ENCODE results near the gene MFN2.

MFN2 gene

DNA sequence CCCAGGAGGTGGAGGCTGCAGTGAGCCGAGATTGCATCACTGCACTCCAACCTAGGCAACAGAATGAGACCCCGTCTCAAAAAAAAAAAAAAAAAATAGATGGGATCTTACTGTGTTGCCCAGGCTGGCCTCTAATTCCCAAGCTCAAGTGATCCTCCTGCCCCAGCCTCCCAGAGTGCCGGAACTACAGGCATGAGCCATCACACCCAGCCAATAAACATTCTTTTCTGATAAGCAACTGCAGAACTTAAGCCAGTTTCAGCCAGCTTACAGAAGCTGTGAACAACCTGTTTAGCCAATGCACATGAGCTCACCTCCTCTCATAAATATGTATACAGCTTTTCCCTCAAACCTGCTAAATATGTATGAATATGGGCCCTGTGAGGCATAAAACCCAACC is 35.9 kb downstream of the MFN2 start:
- peaks cover 11% of the 10 kb centered on the region for H3K36me3 ChIP-seq (ENCODE audit: control insufficient read depth, insufficient read depth, low read length)
- no peak overlapping the region for H3K4me3 ChIP-seq (ENCODE audit: insufficient read depth, low read depth, low read length, poor library complexity, severe bottlenecking)
- no peaks in the 10 kb centered on the region for H3K27me3 ChIP-seq (replicated peaks; ENCODE audit: control insufficient read depth, insufficient read depth, low read length, poor library complexity, severe bottlenecking)
- no peaks in the 10 kb centered on the region for H3K9me3 ChIP-seq (ENCODE audit: control insufficient read depth, low read length)
- no peak for DNase-seq
- H3K4me1 ChIP-seq (ENCODE audit: control insufficient read depth, insufficient read depth, low read length, poor library complexity, severe bottlenecking) = peaks cover 9% of the 10 kb centered on the region
- no peak overlapping the region for H3K27ac ChIP-seq (ENCODE audit: insufficient read depth, low read length, poor library complexity, severe bottlenecking)

DNA sequence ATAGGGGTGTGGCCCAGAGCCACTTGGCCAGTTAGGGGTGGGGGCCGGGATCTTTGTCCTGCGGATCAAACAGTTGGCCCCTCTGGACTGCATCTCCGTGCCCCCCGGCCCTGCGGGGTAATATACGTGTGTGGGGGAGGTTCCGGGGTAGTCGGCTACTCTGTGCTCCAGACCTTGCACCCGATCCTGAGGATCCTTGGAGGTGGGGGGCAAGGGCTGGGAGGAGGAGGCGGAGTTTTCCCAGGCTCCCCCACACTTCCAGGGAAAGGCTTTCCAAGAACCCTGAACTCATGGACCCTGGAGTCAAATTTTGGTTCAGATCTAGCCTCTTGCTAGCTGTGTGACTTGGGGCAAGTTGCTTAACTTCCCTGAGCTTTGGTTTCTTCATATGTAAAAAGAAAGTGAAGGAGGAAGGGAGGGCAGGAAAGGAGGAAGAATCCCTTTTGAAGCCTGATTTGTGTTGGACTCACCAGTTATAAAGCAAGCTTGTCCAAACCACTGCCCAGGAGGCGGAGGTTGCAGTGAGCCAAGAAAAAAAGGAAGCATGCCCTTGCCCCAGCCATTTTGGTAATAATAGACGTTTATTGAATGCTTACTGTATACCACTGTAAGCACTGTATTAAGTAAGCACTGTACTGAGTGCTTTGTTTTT is 39.7 kb downstream of the MFN2 start:
- DNase-seq = no peak
- peak overlapping the region; percentile 47 for H3K27ac ChIP-seq (ENCODE audit: insufficient read depth, low read length, poor library complexity, severe bottlenecking)
- H3K4me1 ChIP-seq (ENCODE audit: control insufficient read depth, insufficient read depth, low read length, poor library complexity, severe bottlenecking) = peaks cover 9% of the 10 kb centered on the region
- H3K36me3 ChIP-seq (ENCODE audit: control insufficient read depth, insufficient read depth, low read length) = peaks cover 9% of the 10 kb centered on the region
- no peaks in the 10 kb centered on the region for H3K27me3 ChIP-seq (replicated peaks; ENCODE audit: control insufficient read depth, insufficient read depth, low read length, poor library complexity, severe bottlenecking)
- no peaks in the 10 kb centered on the region for H3K9me3 ChIP-seq (ENCODE audit: control insufficient read depth, low read length)
- H3K4me3 ChIP-seq (ENCODE audit: insufficient read depth, low read depth, low read length, poor library complexity, severe bottlenecking) = peak overlapping the region; percentile 79

GRCh38 chr1:12021616-12022015 is 41.4 kb downstream of the MFN2 start:
- H3K27ac ChIP-seq (ENCODE audit: insufficient read depth, low read length, poor library complexity, severe bottlenecking) = no peak overlapping the region
- no peak for DNase-seq
- peaks cover 21% of the 10 kb centered on the region for H3K36me3 ChIP-seq (ENCODE audit: control insufficient read depth, insufficient read depth, low read length)
- H3K4me3 ChIP-seq (ENCODE audit: insufficient read depth, low read depth, low read length, poor library complexity, severe bottlenecking) = no peak overlapping the region
- no peaks in the 10 kb centered on the region for H3K27me3 ChIP-seq (replicated peaks; ENCODE audit: control insufficient read depth, insufficient read depth, low read length, poor library complexity, severe bottlenecking)
- H3K4me1 ChIP-seq (ENCODE audit: control insufficient read depth, insufficient read depth, low read length, poor library complexity, severe bottlenecking) = peaks cover 9% of the 10 kb centered on the region
- H3K9me3 ChIP-seq (ENCODE audit: control insufficient read depth, low read length) = no peaks in the 10 kb centered on the region

DNA sequence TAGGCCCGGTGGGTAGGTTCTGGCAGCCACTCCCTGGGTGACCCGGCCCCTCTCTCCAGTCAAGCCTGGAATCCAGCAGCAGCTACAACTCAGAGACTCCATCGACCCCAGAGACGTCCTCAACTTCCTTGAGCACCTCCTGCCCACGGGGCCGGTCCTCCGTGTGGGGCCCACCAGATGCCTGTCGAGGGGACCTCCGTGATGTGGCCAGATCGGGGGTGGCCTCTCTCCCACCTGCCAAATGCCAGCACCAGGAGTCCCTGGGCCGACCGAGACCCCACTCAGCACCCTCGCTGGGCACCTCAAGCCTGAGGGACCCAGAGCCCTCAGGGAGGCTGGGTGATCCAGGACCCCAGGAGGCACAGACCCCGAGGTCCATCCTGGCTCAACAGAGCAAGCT is 41.8 kb downstream of the MFN2 start:
- no peak for DNase-seq
- Histone ChIP-seq H3K27ac (ENCODE audit: insufficient read depth, low read length, poor library complexity, severe bottlenecking) (no peak overlapping the region), H3K9me3 (ENCODE audit: control insufficient read depth, low read length) (no peaks in the 10 kb centered on the region), H3K27me3 (replicated peaks; ENCODE audit: control insufficient read depth, insufficient read depth, low read length, poor library complexity, severe bottlenecking) (no peaks in the 10 kb centered on the region), H3K36me3 (ENCODE audit: control insufficient read depth, insufficient read depth, low read length) (peaks cover 24% of the 10 kb centered on the region), H3K4me3 (ENCODE audit: insufficient read depth, low read depth, low read length, poor library complexity, severe bottlenecking) (no peak overlapping the region), H3K4me1 (ENCODE audit: control insufficient read depth, insufficient read depth, low read length, poor library complexity, severe bottlenecking) (peaks cover 9% of the 10 kb centered on the region)

DNA sequence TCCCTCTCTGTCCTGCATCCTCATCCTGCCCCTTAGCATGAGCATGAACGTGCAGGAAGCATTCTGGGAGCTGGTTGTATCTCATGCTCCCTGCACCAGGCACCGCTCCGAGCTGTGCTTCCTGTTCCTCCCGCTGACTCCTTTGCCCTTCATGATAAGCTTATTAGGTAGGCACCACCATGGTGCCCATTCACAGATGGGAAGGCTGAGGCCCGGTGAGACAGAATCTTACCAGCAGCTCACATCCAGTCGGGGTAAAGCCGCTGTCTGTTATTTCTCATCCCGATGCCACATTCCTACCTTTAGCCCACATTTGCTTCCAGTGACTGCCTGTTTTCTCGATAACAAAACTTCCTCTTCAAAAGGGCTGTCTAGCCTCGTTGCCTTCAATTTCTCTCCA is 46.3 kb downstream of the MFN2 start:
- Histone ChIP-seq H3K27me3 (replicated peaks; ENCODE audit: control insufficient read depth, insufficient read depth, low read length, poor library complexity, severe bottlenecking) (no peaks in the 10 kb centered on the region), H3K4me1 (ENCODE audit: control insufficient read depth, insufficient read depth, low read length, poor library complexity, severe bottlenecking) (no peaks in the 10 kb centered on the region), H3K9me3 (ENCODE audit: control insufficient read depth, low read length) (no peaks in the 10 kb centered on the region), H3K4me3 (ENCODE audit: insufficient read depth, low read depth, low read length, poor library complexity, severe bottlenecking) (no peak overlapping the region), H3K27ac (ENCODE audit: insufficient read depth, low read length, poor library complexity, severe bottlenecking) (no peak overlapping the region), H3K36me3 (ENCODE audit: control insufficient read depth, insufficient read depth, low read length) (peaks cover 56% of the 10 kb centered on the region)
- no peak for DNase-seq

DNA sequence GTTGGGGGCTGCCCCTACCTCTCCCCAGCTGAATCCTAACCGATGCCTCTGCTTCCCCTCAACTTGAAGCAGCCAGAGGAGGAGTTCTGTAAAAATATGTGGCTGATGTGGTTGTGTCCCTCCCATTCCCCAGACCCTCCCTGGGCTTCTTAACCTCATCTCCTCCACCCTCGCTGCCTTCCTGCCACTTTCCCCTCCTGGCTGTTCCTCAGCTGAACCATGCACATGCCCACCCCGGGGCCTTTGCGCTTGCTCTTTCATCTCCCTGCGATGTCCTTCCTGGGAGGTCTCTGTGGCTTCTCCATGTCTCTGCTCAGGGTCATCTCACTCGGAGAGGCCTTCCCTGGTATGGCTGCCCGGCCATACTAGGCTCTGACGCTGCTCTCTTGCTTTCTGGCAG is 48.0 kb downstream of the MFN2 start:
- Histone ChIP-seq H3K9me3 (ENCODE audit: control insufficient read depth, low read length) (no peaks in the 10 kb centered on the region), H3K27ac (ENCODE audit: insufficient read depth, low read length, poor library complexity, severe bottlenecking) (no peak overlapping the region), H3K4me1 (ENCODE audit: control insufficient read depth, insufficient read depth, low read length, poor library complexity, severe bottlenecking) (no peaks in the 10 kb centered on the region), H3K27me3 (replicated peaks; ENCODE audit: control insufficient read depth, insufficient read depth, low read length, poor library complexity, severe bottlenecking) (no peaks in the 10 kb centered on the region), H3K4me3 (ENCODE audit: insufficient read depth, low read depth, low read length, poor library complexity, severe bottlenecking) (no peak overlapping the region), H3K36me3 (ENCODE audit: control insufficient read depth, insufficient read depth, low read length) (peaks cover 53% of the 10 kb centered on the region)
- DNase-seq = no peak

DNA sequence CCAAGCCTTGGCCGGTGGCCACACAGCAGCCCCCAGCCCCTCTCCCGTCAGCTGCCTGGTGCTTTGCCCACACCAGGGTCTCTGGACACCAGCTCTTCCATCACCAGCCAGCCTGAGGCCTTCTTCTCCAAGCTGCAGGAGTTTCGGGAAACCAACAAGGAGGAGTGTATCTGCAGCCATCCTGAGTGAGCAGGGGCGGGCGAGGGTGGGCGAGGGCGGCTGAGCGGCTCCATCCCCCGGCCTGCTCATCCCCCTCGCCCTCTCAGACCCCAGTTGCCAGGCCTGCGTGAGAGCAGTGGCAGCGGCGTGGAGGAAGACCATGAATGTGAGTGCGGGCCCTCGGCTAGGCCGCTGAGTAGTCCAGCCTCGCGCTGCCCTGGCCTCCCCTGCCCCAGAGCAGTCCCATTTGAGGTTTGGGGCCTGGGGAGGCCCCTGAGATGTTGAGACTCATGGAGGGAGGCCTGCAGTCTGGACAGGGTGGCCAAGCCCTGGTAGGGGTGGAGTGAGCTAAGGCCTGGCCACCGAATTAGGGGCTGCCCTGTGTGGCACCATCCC is 48.8 kb downstream of the MFN2 start:
- H3K9me3 ChIP-seq (ENCODE audit: control insufficient read depth, low read length) = no peaks in the 10 kb centered on the region
- no peak for DNase-seq
- H3K27me3 ChIP-seq (replicated peaks; ENCODE audit: control insufficient read depth, insufficient read depth, low read length, poor library complexity, severe bottlenecking) = no peaks in the 10 kb centered on the region
- peaks cover 53% of the 10 kb centered on the region for H3K36me3 ChIP-seq (ENCODE audit: control insufficient read depth, insufficient read depth, low read length)
- no peak overlapping the region for H3K4me3 ChIP-seq (ENCODE audit: insufficient read depth, low read depth, low read length, poor library complexity, severe bottlenecking)
- H3K4me1 ChIP-seq (ENCODE audit: control insufficient read depth, insufficient read depth, low read length, poor library complexity, severe bottlenecking) = no peaks in the 10 kb centered on the region
- H3K27ac ChIP-seq (ENCODE audit: insufficient read depth, low read length, poor library complexity, severe bottlenecking) = no peak overlapping the region

GRCh38 chr1:12029720-12030339 is 49.6 kb downstream of the MFN2 start:
- DNase-seq = no peak
- no peak overlapping the region for H3K27ac ChIP-seq (ENCODE audit: insufficient read depth, low read length, poor library complexity, severe bottlenecking)
- no peaks in the 10 kb centered on the region for H3K4me1 ChIP-seq (ENCODE audit: control insufficient read depth, insufficient read depth, low read length, poor library complexity, severe bottlenecking)
- H3K27me3 ChIP-seq (replicated peaks; ENCODE audit: control insufficient read depth, insufficient read depth, low read length, poor library complexity, severe bottlenecking) = no peaks in the 10 kb centered on the region
- H3K9me3 ChIP-seq (ENCODE audit: control insufficient read depth, low read length) = no peaks in the 10 kb centered on the region
- no peak overlapping the region for H3K4me3 ChIP-seq (ENCODE audit: insufficient read depth, low read depth, low read length, poor library complexity, severe bottlenecking)
- H3K36me3 ChIP-seq (ENCODE audit: control insufficient read depth, insufficient read depth, low read length) = peaks cover 53% of the 10 kb centered on the region

- no peak overlapping the region for H3K4me3 ChIP-seq (ENCODE audit: insufficient read depth, low read depth, low read length, poor library complexity, severe bottlenecking)
- no peak for DNase-seq
- no peaks in the 10 kb centered on the region for H3K27me3 ChIP-seq (replicated peaks; ENCODE audit: control insufficient read depth, insufficient read depth, low read length, poor library complexity, severe bottlenecking)
- H3K4me1 ChIP-seq (ENCODE audit: control insufficient read depth, insufficient read depth, low read length, poor library complexity, severe bottlenecking) = no peaks in the 10 kb centered on the region
- H3K27ac ChIP-seq (ENCODE audit: insufficient read depth, low read length, poor library complexity, severe bottlenecking) = no peak overlapping the region
- no peaks in the 10 kb centered on the region for H3K9me3 ChIP-seq (ENCODE audit: control insufficient read depth, low read length)
- H3K36me3 ChIP-seq (ENCODE audit: control insufficient read depth, insufficient read depth, low read length) = peaks cover 44% of the 10 kb centered on the region
These were observed 51.1 kb downstream of the MFN2 start for GRCh38 chr1:12031039-12031980.

Measured in effector memory CD4-positive, alpha-beta T cell (primary cell).